Aorta (tissue), 5 donors: ENCODE data around the gene TET2. TPM values are rescaled to one million over a fixed set of nuclear protein-coding genes. Genes with fewer than 3 reads are reported as not detected.

Source experiments
- ATAC-seq: fragments of 200-7000 bp; cut with Tn5 transposase; one replicate; pipeline ENCODE4 v1.9.1; 2022; ENCODE audit warnings: moderate library complexity; ENCODE audit not compliant: low FRiP score
- DNase-seq, 2 donors: peaks; one replicate each; pipeline ENCODE4 v3.0.0-alpha.2; 2020
- H3K27ac ChIP-seq, 2 donors: one replicate each; pipeline ENCODE4 v1.5.1; 2013; ENCODE audit warnings: low read length in 2 of 2, mild to moderate bottlenecking in 2 of 2, moderate library complexity in 2 of 2, control low read depth in 1 of 2, inconsistent platforms in 1 of 2, low read depth in 1 of 2
- H3K27me3 ChIP-seq, 2 donors: one replicate each; pipeline ENCODE4 v1.6.1; 2013; ENCODE audit warnings: control low read depth in 1 of 2, low read length in 1 of 2, mild to moderate bottlenecking in 1 of 2, moderate library complexity in 1 of 2; ENCODE audit not compliant: insufficient read depth in 2 of 2, control insufficient read depth in 1 of 2
- H3K36me3 ChIP-seq, 2 donors: one replicate each; pipeline ENCODE4 v1.6.1; 2013; ENCODE audit warnings: control low read depth in 1 of 2, low read length in 1 of 2, mild to moderate bottlenecking in 1 of 2; ENCODE audit not compliant: insufficient read depth in 2 of 2, control insufficient read depth in 1 of 2
- H3K4me1 ChIP-seq, 2 donors: one replicate each; pipeline ENCODE4 v1.6.1; 2013; ENCODE audit warnings: low read length in 2 of 2, control low read depth in 1 of 2, mild to moderate bottlenecking in 1 of 2, moderate library complexity in 1 of 2; ENCODE audit not compliant: insufficient read depth in 2 of 2, control insufficient read depth in 1 of 2
- H3K4me3 ChIP-seq, 2 donors: one replicate each; pipeline ENCODE4 v1.5.1; 2013; ENCODE audit warnings: low read length in 2 of 2, control low read depth in 1 of 2, mild to moderate bottlenecking in 1 of 2
- H3K9me3 ChIP-seq: one replicate; pipeline ENCODE4 v1.6.1; 2013; ENCODE audit warnings: mild to moderate bottlenecking, low read length; ENCODE audit not compliant: control insufficient read depth
- WGBS, 2 donors: extraction: QIAGEN DNeasy Blood & Tissue Kit; methylation state at CpG; one replicate each; pipeline ENCODE4 v1.1.7; 2013; 5-methylcytosine and 5-hydroxymethylcytosine counted together
- intact Hi-C, 2 donors: fragments of 100-400 bp; cut with DNase I; formaldehyde crosslinking; loops; one replicate each; pipeline versions ENCODE4 v1.14.2 to v1.15.0; 2022
- polyA plus RNA-seq, 2 donors: library from polyadenylated mRNA; stranded (reverse); fragments of 200-250 nt; gene quantifications; one replicate each; pipeline ENCODE4 v1.2.3, GENCODE V29; 2013
- total RNA-seq, 2 donors: library from RNA; stranded (reverse); fragmentation: NEBNext Ultra II Directional; extraction: Animal tissue kit (Norgen Biotek cat#: 25700); gene quantifications; one replicate each; pipeline ENCODE4 v1.2.1, GENCODE V29; 2021
- donor health status: healthy with polysubstance abuse.
- donor health status: Bipolar disorder and iron deficiency.
- donor health status: DM: no; HTN: no; CAD: no.
- donor health status: DM: no; HTN: no; CAD: no.
- donor health status: DM: yes; HTN: yes; CAD: no.

TET2 gene
- total and polyA plus RNA-seq, 4 donors, result 2.0 to 40.9 (median 21.8) TPM

- no peak for DNase-seq
- intact Hi-C loops, result no loop called here
- Histone ChIP-seq H3K27ac (no peak overlapping the region), H3K9me3 (no peaks in the 10 kb centered on the region), H3K36me3 (no peaks in the 10 kb centered on the region), H3K4me3 (no peak overlapping the region), H3K27me3 (no peaks in the 10 kb centered on the region), H3K4me1 (no peaks in the 10 kb centered on the region)
- no peak for ATAC-seq
Observed at GRCh38 chr4:105119356-105119755, 27.3 kb upstream of the TET2 start.

- H3K9me3 ChIP-seq, result no peaks in the 10 kb centered on the region
- DNase-seq (no peak), ATAC-seq (no peak)
- no peak overlapping the region for H3K27ac ChIP-seq
- intact Hi-C loops, result no loop called here
- no peak overlapping the region for H3K4me3 ChIP-seq
- no peaks in the 10 kb centered on the region for H3K36me3 ChIP-seq
- H3K27me3 ChIP-seq, result no peaks in the 10 kb centered on the region
- H3K4me1 ChIP-seq, result no peaks in the 10 kb centered on the region
Observed at GRCh38 chr4:105120626-105121025, 26.1 kb upstream of the TET2 start.

DNA sequence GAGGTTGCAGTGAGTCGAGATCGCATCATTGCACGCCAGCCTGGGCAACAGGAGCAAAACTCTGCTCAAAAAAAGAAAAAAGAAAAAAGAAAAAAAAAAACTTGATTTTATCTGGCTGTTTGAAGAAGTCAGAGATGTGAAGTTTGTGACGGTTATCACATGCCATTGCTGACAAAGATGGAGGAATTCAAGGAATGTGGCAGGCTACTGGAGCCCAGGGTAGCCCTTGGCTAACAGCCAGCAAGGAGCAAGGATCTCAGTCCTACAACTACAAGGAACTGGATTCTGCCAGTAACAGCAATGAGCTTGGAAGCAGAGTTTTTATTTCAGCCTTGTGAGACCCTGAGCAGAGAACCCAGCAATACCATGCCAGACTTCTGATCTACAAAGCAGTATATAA lies 24.3 kb upstream of the TET2 start:
- H3K27me3 ChIP-seq, result no peaks in the 10 kb centered on the region
- intact Hi-C loops, result loop anchor here in 1 of 2 donors (1.0 kb wide), 1 partner anchor 9 kb away; no protein-coding TSS in a partner anchor
- ATAC-seq (no peak), DNase-seq (no peak)
- H3K4me1 ChIP-seq, result no peaks in the 10 kb centered on the region
- WGBS, 2 donors, result 65 to 70% methylated on average over 4 of the region's 4 CpGs
- H3K36me3 ChIP-seq, result no peaks in the 10 kb centered on the region
- no peaks in the 10 kb centered on the region for H3K9me3 ChIP-seq
- H3K27ac ChIP-seq, result no peak overlapping the region
- H3K4me3 ChIP-seq, result no peak overlapping the region

- DNase-seq, result no peak
- WGBS, 2 donors, result 7 to 12% methylated on average over 3 of the region's 3 CpGs
Observed at GRCh38 chr4:105126311-105127169, 20.1 kb upstream of the TET2 start.

DNA sequence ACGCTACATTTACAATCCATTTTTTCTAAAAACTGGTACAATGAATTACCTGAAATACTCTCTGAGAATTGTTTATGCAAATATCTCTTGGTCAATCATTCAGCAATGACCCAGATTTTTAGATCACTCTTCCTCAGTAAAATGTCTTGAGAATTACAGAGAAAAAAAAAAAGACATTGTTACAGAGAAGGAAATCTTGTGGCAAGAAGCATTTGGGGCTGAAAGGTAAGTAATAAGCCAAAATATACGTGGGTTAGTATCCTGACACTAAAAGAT lies 19.6 kb upstream of the TET2 start:
- H3K36me3 ChIP-seq, result no peaks in the 10 kb centered on the region
- H3K27me3 ChIP-seq, result no peaks in the 10 kb centered on the region
- intact Hi-C loops, result no loop called here
- H3K4me3 ChIP-seq, result no peak overlapping the region
- DNase-seq (no peak), ATAC-seq (no peak)
- H3K4me1 ChIP-seq, result no peaks in the 10 kb centered on the region
- H3K9me3 ChIP-seq, result peaks cover 2% of the 10 kb centered on the region
- no peak overlapping the region for H3K27ac ChIP-seq
- WGBS, 2 donors, result 86 to 91% methylated on average over 2 of the region's 2 CpGs

More at GRCh38 chr4:105126311-105127169, 20.1 kb upstream of the TET2 start:
- Histone ChIP-seq H3K4me3 (no peak overlapping the region), H3K4me1 (no peaks in the 10 kb centered on the region), H3K36me3 (no peaks in the 10 kb centered on the region), H3K27me3 (no peaks in the 10 kb centered on the region), H3K27ac (no peak overlapping the region), H3K9me3 (no peaks in the 10 kb centered on the region)
- no peak for ATAC-seq
- intact Hi-C loops, result no loop called here

DNA sequence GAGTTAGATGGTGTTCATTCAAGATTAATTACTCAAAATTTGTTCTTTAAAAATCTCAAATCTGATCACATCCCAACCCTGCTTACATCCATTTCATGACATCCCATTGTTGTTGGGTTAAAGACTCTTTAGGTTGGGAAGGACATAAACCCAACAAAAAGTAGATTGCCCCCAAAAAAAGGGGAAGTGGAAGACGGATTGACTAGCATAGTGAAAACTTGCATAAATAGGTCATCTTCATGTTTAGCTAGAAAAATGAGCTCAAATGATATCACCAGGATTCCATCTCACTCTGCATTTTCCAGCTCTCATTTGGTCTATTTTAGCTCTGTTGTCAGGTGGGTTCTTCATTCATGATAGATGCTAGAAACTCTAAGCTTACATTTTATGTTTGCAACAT lies 18.5 kb upstream of the TET2 start:
- H3K4me3 ChIP-seq, result no peak overlapping the region
- H3K27me3 ChIP-seq, result no peaks in the 10 kb centered on the region
- H3K36me3 ChIP-seq, result no peaks in the 10 kb centered on the region
- ATAC-seq (no peak), DNase-seq (no peak)
- 81 to 93% methylated on average over 1 of the region's 1 CpG for WGBS, 2 donors
- H3K4me1 ChIP-seq, result no peaks in the 10 kb centered on the region
- intact Hi-C loops, result no loop called here
- peaks cover 2% of the 10 kb centered on the region for H3K9me3 ChIP-seq
- no peak overlapping the region for H3K27ac ChIP-seq

DNA sequence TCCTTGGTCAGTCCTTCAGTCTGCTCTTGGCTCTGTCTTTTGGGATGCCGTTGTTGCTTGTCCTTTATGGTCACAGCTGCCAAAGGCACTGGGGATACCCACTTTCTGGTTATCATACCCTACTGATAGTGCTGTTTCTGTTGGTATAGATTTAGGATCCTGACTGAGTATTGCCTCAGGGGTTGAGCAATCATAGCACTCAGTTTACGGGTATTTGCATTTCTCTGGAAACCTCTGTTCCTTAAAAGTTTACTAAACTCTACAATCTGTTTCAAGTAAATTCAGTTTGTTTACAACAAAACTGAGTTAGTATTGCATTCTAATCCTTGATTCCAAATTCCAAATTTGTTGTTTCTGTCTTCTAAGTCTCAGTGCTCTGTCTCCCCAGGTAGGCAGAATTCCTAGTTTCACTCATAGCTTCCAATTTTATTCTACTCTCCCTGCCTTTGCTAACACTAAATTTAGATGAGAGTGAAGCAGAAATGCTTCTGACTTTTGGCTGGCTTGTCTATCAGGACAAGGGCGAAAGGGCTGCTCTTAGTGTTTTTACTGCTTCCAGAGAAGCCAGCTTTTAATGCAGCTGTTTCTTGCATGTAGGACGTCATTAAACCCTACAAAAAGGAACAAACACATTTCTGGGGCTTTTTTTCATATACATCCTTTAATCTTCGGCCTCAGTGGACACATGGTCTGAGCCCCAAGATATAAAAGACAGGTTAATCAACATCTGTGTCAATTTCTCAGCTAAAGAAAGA lies 17.2 kb upstream of the TET2 start:
- intact Hi-C loops, result no loop called here
- 76 to 80% methylated on average over 5 of the region's 5 CpGs for WGBS, 2 donors
- ATAC-seq, result no peak
- no peak overlapping the region for H3K27ac ChIP-seq
- no peak overlapping the region for H3K4me3 ChIP-seq
- H3K27me3 ChIP-seq, result no peaks in the 10 kb centered on the region
- H3K9me3 ChIP-seq, result peaks cover 2% of the 10 kb centered on the region
- no peaks in the 10 kb centered on the region for H3K4me1 ChIP-seq
- no peaks in the 10 kb centered on the region for H3K36me3 ChIP-seq
- DNase-seq, result no peak

- ATAC-seq (no peak), DNase-seq (no peak)
- Histone ChIP-seq H3K9me3 (peaks cover 2% of the 10 kb centered on the region), H3K36me3 (no peaks in the 10 kb centered on the region), H3K27me3 (no peaks in the 10 kb centered on the region), H3K27ac (no peak overlapping the region), H3K4me1 (no peaks in the 10 kb centered on the region), H3K4me3 (no peak overlapping the region)
- intact Hi-C loops, result loop anchor here in 1 of 2 donors (1.0 kb wide), 1 partner anchor 9 kb away; no protein-coding TSS in a partner anchor
- 43 to 56% methylated on average over 1 of the region's 1 CpG for WGBS, 2 donors
Observed at GRCh38 chr4:105130945-105131344, 15.7 kb upstream of the TET2 start.

DNA sequence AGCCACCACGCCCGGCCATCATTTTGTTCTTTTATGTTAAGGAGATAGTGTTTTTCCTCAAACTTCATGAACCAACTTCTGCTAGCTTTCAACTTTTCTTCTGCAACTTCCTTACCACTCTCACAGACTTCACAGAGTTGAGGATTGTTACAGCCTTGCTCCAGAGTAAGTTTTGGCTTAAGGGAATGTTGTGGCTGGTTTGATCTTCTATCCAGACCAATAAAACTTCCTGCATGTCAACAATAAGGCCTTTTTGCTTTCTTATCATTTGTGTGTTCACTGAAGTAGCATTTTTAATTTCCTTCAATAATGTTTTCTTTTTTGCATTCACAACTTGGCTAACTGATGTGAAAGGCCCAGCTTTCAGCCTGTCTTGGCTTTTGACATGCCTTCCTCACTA lies 12.7 kb upstream of the TET2 start:
- no peaks in the 10 kb centered on the region for H3K27me3 ChIP-seq
- DNase-seq (no peak), ATAC-seq (no peak)
- peaks cover 2% of the 10 kb centered on the region for H3K9me3 ChIP-seq
- WGBS, 2 donors, result 96 to 97% methylated on average over 2 of the region's 2 CpGs
- no peaks in the 10 kb centered on the region for H3K36me3 ChIP-seq
- H3K4me3 ChIP-seq, result no peak overlapping the region
- no peaks in the 10 kb centered on the region for H3K4me1 ChIP-seq
- intact Hi-C loops, result no loop called here
- H3K27ac ChIP-seq, result no peak overlapping the region
